ENCODE results near the gene LIG4.

The LIG4 gene

DNA sequence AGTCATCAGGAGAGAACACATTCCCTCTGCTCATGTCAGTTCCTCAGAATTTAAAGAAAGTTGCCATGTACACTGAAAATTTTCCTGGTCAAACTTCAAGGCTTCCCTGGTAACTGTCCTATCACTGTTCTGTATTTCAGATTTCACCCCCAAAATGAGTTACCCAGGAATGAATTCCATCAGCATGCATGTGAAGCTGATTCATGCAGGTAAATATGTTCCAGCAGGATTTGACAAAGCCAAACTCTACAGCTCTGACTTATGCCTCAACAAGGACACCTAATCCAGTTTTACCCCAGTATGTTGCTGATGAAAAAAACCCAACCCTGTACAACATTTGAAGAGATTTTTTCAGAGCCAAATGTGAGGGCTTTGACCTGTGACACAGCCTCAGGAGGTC, 21.5 kb downstream of the LIG4 start:
- no peak for DNase-seq (ENCODE audit: low spot score)

DNA sequence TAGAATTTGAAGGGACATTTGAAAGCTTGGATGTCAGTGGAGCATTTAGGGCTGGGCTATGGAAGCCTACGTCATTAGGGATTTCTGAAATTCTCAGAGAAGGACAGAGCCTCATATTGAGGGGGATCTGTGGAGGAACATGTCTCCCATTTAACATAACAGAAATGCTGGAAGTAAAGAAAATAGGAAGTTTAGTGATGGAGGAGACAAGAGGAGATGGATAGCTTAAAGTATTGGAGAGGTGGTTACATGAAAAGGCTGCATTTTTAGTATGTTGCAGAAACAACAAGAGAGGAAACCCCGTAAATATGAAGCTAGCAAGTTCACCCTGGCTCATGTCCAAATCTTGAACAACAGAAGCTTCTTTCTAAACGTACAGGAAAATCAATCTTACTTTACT, 24.4 kb downstream of the LIG4 start:
- DNase-seq (ENCODE audit: low spot score) = no peak

DNA sequence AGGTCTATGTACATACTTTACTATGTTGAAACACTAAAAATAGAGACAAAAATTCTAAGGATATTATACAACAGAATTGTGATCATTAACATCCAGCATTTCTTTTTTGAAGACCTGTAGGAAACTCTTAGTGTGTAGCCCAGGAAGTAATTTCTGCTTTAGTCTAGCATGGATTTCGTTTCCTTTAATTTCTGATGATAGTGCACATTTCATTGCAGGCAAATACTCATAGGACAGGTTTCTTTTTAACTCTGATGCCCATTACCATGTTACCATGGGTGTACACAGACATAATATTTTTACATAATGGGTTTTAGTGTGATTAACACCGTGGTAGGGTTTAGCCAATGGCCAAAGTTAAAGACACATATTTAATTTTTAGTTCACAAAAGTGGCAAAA, 27.1 kb downstream of the LIG4 start:
- no peak for DNase-seq (ENCODE audit: low spot score)

DNA sequence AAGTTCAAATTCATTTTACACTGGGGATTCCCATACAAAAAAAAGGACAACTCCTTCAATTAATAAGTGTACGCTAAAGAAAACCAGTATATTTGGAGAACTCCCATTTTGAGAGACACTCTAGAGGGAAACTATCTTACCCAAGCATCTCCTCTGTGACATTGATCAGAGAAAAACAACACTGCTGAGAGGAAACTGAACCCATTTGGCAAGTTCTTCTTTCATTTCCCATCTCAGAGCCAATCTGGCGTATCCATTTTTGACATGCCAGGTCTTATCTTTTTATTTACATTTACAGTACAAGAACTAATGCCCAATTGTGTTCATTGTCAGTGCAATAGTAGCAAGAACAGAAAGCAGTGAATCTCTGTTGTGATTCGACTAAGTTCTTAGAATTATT, 30.1 kb downstream of the LIG4 start:
- no peak for DNase-seq (ENCODE audit: low spot score)

DNA sequence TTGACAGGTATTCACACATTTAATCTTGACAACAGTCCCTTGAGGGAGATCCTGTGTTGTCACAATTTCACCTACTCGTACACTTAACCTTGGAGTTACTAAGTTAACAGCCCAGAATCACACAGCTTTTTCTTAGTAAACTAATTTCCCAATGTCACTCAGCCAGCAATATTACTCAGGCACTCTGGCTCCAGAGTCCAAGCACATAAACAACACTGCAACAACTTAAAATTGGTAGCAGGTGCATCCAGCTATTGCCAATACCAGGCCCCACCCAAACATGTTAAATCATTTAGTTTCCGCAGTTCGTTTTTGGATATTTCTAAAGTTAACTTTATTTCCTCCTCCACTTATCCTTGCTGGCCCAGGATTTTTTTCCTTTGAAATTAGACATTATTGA, 32.7 kb downstream of the LIG4 start:
- DNase-seq (ENCODE audit: low spot score) = no peak

DNA sequence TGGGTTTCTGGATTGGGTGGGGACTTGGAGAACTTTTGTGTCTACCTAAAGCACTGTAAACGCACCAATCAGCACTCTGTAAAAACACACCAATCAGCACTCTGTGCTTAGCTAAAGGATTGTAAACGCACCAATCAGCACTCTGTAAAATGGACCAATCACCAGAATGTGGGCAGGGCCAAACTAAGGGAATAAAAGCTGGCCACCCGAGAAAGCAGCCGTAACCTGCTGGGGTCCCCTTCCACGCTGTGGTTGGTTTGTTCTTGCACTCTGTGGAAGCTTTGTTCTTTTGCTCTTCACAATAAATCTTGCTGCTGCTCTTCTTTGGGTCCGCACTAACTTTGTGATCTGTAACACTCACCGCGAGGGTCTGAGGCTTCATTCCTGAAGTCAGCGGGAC, 37.3 kb downstream of the LIG4 start:
- DNase-seq (ENCODE audit: low spot score) = no peak

DNA sequence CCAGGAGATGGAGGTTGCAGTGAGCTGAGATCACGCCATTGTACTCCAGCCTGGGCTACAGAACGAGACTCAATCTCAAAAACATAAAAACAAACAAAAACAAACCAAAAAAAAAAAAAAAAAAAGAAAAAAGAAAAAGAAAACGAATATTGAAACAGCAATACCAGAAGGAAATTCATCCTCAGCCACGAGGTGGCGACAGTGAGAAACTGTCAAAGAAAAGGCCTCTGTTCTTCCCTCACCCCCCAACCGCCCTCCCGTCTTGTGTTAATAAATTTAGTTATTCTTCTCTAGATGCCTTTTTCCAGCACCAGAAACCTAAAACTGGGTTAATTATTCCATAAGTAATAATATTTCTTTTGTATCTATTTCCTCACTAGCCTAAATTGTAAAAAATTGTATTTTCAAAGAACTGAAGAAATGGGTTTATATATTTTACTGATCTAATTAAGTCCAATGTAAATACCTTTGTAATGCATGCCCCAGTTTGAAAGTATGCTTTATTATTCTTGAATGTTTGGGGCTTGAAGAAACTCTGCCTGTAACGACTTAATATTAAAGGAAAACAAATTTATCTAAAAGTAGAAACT, 38.6 kb downstream of the LIG4 start:
- DNase-seq (ENCODE audit: low spot score) = no peak

DNA sequence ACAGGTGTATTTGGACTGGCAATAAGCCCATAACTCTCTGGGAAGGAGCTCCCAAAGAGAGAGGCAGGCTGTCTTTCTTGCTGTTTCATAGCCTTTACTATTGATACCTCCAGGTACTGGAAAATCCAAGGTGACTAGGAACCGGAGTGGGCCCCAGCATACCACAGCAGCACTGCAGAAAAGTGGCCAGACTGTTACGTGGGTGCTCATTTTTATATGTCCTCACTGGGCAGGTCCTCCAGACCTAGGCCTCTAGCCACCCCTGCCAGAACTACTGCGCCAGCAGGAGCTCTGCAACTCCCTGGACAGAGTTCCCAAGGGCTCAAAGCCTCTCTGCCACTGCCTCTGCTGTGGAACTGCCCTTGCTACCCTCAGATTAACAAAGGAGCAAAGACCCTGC, 46.4 kb downstream of the LIG4 start:
- no peak for DNase-seq (ENCODE audit: low spot score)

DNA sequence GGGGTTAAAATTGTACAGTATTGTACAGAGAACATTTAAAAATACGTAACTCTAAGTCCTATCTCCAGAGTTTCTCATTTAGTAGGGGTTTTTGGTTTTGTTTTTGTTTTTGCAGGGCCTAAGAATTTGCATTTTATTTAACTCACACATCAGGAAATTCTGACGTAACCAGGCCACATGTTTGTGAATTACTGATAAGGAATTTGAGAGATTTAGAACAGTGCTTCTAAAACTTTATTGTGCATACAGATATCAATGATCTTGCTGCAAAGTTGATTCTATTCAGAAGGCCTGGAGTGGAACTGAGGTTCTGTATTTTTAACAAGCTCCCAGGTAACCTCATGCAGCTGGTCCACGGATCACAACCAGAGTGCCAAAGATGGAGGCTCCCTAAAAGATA, 49.3 kb downstream of the LIG4 start:
- DNase-seq (ENCODE audit: low spot score) = no peak

DNA sequence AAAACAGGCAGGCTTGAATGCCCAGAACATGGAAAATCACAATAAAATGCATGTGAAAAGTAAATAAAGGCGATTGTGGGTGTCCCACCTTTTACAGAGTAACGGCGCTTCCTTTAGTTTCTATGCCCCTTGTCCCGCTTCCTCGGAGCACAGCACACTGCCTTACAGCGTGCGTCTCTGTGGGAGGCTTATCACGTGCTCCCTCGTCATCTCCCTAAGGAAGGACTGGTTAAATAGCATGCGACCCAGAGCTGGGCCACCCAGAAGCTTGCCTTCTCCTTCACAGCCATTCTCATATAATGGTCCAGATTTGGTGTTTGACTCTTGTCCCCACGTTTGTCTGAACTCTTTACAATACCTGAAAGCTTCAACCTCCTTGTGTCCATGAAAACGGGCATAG, 56.6 kb downstream of the LIG4 start:
- no peak for DNase-seq (ENCODE audit: low spot score)
